Upper lobe of right lung (tissue), 1 donor: ENCODE results near the gene ARHGAP44. TPM values are rescaled to one million over a fixed set of nuclear protein-coding genes. Genes with fewer than 3 reads are reported as not detected.
"Not testable (repeated sequence)": the region's sequence is repeated elsewhere in the genome, so short reads cannot be mapped to it uniquely, and the experiment has no call there.

Source experiments
- ATAC-seq: fragments of 200-7000 bp; cut with Tn5 transposase; one replicate; pipeline ENCODE4 v1.9.1; 2020; ENCODE audit warnings: mild to moderate bottlenecking, moderate library complexity
- DNase-seq: peaks from one replicate; pipeline ENCODE4 v3.0.0-alpha.2; 2020
- H3K27ac ChIP-seq: fragments of 200-600 bp; one replicate; pipeline ENCODE4 v1.8.0; 2022
- H3K27me3 ChIP-seq: fragments of 200-600 bp; one replicate; pipeline ENCODE4 v1.8.0; 2022; ENCODE audit warnings: mild to moderate bottlenecking
- H3K36me3 ChIP-seq: fragments of 200-600 bp; one replicate; pipeline ENCODE4 v1.8.0; 2022
- H3K4me1 ChIP-seq: fragments of 200-600 bp; one replicate; pipeline ENCODE4 v1.8.0; 2022
- H3K4me3 ChIP-seq: fragments of 200-600 bp; one replicate; pipeline ENCODE4 v1.8.0; 2022; ENCODE audit warnings: mild to moderate bottlenecking
- H3K9me3 ChIP-seq: fragments of 200-600 bp; one replicate; pipeline ENCODE4 v1.8.0; 2022
- intact Hi-C: fragments of 100-400 bp; cut with DNase I; formaldehyde crosslinking; loops from one replicate; pipeline ENCODE4 v1.11.0; 2022
- total RNA-seq: library from RNA; stranded (reverse); fragmentation: NEBNext Ultra II Directional; extraction: Animal tissue kit (Norgen Biotek cat#: 25700); gene quantifications from one replicate; pipeline ENCODE4 v1.2.1, GENCODE V29; 2021
- TF ChIP-seq, protein P1 (sequence below): fragments of 200-600 bp; IDR thresholded peaks from one replicate; pipeline ENCODE4 v1.8.0; 2022; ENCODE audit warnings: antibody characterized with exemption
- donor health status: DM: no; HTN: yes; CAD: no; lungs with severe emphysema.

Gene ARHGAP44
- total RNA-seq, 1 donor from 2014 or later = 41.2 TPM

DNA sequence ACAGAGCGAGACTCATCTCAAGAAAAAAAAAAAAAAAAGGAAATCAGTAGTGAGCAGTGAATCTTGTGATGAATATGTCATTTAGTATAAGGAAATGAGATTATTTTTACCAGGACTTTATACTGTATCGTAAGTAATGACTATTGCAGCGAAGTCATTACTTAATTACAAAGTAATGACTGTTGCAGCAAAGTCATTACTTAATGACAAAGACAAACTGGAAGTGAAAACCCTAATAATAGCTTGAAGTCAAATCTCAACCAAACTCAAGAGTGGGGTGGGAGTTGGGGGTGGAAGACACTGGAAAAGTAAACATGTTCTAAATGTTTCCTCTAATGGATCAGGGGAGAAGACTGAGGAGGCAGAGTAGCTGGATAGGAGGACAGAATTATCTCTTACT, 76.5 kb downstream of the ARHGAP44 start:
- no peak overlapping the region for H3K4me3 ChIP-seq
- no peak overlapping the region for H3K27ac ChIP-seq
- H3K9me3 ChIP-seq = no peaks in the 10 kb centered on the region
- intact Hi-C loops = no loop called here
- TF ChIP-seq, protein P1, sequence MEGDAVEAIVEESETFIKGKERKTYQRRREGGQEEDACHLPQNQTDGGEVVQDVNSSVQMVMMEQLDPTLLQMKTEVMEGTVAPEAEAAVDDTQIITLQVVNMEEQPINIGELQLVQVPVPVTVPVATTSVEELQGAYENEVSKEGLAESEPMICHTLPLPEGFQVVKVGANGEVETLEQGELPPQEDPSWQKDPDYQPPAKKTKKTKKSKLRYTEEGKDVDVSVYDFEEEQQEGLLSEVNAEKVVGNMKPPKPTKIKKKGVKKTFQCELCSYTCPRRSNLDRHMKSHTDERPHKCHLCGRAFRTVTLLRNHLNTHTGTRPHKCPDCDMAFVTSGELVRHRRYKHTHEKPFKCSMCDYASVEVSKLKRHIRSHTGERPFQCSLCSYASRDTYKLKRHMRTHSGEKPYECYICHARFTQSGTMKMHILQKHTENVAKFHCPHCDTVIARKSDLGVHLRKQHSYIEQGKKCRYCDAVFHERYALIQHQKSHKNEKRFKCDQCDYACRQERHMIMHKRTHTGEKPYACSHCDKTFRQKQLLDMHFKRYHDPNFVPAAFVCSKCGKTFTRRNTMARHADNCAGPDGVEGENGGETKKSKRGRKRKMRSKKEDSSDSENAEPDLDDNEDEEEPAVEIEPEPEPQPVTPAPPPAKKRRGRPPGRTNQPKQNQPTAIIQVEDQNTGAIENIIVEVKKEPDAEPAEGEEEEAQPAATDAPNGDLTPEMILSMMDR = no peak
- H3K27me3 ChIP-seq = no peaks in the 10 kb centered on the region
- DNase-seq (no peak), ATAC-seq (no peak)
- H3K36me3 ChIP-seq = no peaks in the 10 kb centered on the region
- H3K4me1 ChIP-seq = no peaks in the 10 kb centered on the region

DNA sequence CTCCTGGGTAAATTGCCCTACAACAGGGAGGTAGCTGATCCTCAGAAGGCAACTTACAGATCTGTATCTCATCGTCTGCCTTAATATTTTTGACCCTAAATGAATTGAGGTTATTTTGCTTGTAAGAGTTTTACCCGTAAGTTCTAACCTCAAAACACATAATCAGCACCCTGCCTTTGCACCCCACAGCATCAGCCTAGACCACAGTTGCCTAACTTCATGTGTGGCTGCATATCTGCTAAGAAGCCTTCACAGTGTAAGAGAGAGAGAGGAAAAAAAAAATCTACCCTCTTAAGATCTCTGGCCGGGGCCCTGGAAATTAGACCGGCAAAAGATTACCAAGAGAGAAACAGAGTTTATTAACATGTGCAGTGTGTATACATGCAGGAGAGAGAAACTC, 76.9 kb downstream of the ARHGAP44 start:
- no peak overlapping the region for H3K27ac ChIP-seq
- H3K9me3 ChIP-seq = no peaks in the 10 kb centered on the region
- intact Hi-C loops = no loop called here
- H3K4me3 ChIP-seq = no peak overlapping the region
- TF ChIP-seq, protein P1 = no peak
- no peaks in the 10 kb centered on the region for H3K36me3 ChIP-seq
- H3K4me1 ChIP-seq = no peaks in the 10 kb centered on the region
- no peaks in the 10 kb centered on the region for H3K27me3 ChIP-seq
- ATAC-seq (no peak), DNase-seq (no peak)

DNA sequence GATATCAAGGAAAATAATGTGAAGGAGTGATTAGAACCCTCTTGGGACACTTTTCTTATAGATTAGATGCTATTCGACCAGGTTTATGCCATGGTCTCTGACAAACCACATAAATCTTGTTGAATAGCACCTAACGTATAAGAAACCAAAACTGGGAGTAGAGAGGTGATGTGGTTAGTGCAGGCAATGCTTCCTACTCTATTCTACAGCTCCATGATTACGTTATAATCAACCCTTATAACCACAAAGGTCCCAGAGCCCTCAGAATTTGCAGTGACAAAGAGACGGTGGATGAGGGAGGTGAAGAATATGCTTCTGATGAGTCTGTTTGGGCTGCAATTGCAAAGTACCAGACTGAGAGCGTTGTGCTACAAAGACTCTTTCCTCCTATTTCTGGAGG, 78.4 kb downstream of the ARHGAP44 start:
- Histone ChIP-seq H3K36me3 (no peaks in the 10 kb centered on the region), H3K4me1 (no peaks in the 10 kb centered on the region), H3K27ac (no peak overlapping the region), H3K9me3 (no peaks in the 10 kb centered on the region), H3K27me3 (no peaks in the 10 kb centered on the region), H3K4me3 (no peak overlapping the region)
- TF ChIP-seq, protein P1 = no peak
- no peak for ATAC-seq
- intact Hi-C loops = no loop called here
- DNase-seq = no peak

DNA sequence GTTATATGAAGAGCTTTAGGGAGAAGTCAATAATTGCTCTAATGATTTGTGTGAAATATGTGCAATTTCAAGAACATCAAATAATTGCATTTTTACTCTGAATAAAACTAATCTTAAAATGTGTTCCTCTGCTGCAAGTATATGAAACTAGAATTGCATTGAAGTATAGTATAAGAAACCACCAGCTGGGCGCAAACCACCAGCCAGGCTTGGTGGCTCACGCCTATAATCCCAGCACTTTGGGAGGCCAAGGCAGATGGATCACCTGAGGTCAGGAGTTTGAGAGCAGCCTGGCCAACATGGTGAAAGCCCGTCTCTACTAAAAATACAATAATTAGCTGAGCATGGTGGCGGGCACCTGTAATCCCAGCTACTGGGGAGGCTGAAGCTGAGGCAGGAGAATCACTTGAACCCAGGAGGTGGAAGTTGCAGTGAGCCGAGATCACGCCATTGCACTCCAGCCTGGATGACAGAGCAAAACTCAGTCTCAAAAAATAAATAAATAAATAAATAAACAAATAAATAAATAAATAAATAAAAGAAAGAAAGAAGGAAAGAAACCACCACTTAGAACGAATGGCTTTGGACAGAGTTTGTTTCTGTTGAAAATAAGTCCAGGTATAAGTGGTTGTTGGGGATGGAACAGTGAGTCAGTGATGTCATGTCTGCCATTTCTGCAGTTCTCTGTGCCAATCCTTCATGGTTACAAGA, 84.3 kb downstream of the ARHGAP44 start:
- H3K36me3 ChIP-seq, ATAC-seq, H3K27me3 ChIP-seq, H3K4me1 ChIP-seq, H3K9me3 ChIP-seq, DNase-seq, H3K4me3 ChIP-seq, intact Hi-C loops, H3K27ac ChIP-seq: not testable (repeated sequence)

DNA sequence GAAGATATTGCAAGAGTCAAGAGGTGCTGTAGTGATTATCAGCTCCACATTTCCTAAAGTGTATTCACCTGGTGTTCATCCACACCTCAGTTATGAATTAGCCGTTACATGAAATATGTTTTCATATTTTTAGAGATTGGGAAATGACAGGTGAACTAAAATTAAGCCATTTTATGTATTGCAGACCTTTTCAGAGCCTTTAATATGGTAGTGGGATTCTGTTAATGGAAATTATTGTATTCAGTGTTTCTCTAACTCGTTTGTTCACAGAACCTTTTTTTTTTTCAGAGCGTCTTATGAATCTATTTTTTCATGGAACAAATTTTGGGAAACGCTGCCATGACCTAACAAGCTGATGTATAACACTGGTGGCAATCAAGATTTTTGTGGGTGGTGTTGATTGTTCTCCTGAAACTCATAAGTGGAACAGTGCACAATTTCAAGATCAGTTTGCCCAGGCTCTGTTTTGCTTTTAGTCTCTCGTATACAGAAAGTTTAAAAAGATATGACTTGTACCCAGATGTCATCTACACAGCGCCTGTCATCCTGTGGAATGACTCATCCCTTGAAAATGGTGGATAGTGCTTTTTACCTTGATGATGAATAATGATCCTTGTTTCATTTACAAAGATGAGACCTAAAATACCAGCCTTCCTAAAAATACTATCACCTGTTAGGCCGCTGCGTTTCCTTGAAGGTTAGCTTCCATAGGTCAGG, 88.8 kb downstream of the ARHGAP44 start:
- Histone ChIP-seq H3K4me3 (no peak overlapping the region), H3K27me3 (no peaks in the 10 kb centered on the region), H3K27ac (no peak overlapping the region), H3K9me3 (no peaks in the 10 kb centered on the region), H3K36me3 (no peaks in the 10 kb centered on the region), H3K4me1 (no peaks in the 10 kb centered on the region)
- DNase-seq (no peak), ATAC-seq (no peak)
- TF ChIP-seq, protein P1 = no peak
- intact Hi-C loops = no loop called here

DNA sequence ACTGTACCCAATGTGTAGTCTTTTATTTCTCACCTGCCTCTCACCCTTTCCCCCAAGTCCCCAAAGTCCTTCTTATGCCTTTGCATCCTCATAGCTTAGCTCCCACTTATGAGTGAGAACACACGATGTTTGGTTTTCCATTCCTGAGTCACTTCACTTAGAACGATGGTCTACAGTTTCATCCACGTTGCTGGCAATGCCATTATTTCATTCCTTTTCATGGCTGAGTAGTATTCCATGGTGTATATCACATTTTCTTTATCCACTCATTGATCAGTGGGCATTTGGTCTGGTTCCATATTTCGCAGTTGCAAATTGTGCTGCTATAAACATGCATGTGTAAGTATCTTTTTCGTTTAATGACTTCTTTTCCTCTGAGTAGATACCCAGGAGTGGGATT, 89.8 kb downstream of the ARHGAP44 start:
- H3K27me3 ChIP-seq, intact Hi-C loops, H3K36me3 ChIP-seq, H3K9me3 ChIP-seq, DNase-seq, ATAC-seq, H3K4me3 ChIP-seq, H3K4me1 ChIP-seq, H3K27ac ChIP-seq: not testable (repeated sequence)
